ENCODE measurements around the gene KPNA1.
A peak's percentile ranks its signal among the peaks of the same experiment; 100 is the strongest.

KPNA1 gene

DNA sequence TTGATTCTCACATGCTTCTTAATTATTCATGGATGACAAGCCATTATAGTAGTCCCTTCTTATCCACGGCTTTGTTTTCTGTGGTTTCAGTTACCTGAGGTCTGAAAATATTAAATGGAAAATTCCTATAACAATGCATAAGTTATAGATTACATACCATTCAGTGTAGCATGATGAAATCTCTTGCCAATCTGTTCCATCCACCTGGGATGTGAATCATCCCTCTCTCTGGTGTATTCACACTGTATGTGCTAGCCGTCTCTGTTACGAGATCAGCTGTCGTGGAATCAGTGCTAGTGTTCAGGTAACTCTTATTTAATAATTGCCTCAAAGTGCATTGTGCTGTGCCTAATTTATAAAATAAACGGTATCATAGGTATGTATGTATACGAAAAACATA lies 104.1 kb downstream of the KPNA1 start:
- DNase-seq: no peak

DNA sequence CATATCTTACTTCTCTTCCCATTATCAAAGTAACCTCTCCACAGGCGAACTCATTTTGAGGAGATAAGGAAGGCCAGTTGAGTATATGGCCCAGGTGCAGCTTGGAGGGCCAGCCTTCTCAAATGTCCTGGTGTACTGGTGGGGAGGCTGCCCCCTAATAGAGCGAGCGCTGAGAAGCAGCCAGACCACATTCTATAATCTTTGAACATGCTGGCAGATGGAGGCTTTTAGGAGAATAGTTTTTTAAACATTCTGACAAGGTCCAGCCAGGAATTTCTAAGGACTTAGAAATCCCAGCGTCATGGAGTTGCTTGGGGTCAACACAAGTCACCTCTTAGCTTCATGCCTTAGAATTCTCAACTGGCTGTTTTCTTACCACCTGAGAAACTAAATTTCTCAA lies 104.6 kb downstream of the KPNA1 start:
- DNase-seq: no peak

GRCh38 chr3:122409446-122409845 lies 105.3 kb downstream of the KPNA1 start:
- no peak for DNase-seq

DNA sequence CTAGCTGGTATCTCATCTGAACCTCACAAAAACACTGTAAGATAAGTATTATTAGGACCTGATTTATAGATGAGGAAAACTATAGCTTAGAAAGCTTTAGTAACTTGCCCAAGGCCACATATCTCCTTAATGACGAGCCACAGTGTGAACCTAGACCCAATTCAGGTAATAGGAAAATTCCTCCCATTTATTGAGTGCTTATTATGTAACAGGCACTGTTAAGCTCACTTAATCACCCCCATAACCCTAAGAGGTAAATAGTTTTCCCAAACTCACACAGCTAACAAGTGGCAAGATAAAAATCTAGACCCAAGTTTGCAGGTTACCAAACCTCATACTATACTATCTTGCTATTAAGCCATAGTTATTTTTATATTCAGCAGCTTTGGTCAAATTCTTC lies 106.8 kb downstream of the KPNA1 start:
- no peak for DNase-seq

- no peak for DNase-seq
Measured at GRCh38 chr3:122406198-122406597, 108.5 kb downstream of the KPNA1 start.

DNA sequence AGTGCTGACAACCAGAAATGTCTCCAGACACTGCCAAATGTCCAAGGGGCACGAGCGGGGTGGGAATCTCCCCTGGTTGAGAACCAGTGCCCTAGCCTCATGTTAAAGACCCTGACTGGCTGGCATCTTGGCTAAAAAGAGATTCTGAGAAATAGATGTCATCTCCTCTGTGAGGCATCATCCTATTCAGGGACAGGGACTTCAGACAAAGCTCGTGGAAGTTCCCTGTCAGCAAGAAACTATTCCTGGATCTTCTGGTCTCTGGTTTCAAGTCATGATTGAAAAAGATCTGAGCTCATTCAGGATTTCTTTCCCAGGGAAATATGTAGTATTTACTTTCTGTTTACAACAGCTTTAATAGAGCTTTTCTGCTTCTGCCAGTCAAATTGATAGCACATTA lies 109.7 kb downstream of the KPNA1 start:
- no peak for DNase-seq

- DNase-seq: no peak
Measured at GRCh38 chr3:122403489-122403888, 111.2 kb downstream of the KPNA1 start.

- no peak for DNase-seq
Measured at GRCh38 chr3:122398920-122399319, 115.8 kb downstream of the KPNA1 start.

- DNase-seq: no peak
Measured at GRCh38 chr3:122397201-122397600, 117.5 kb downstream of the KPNA1 start.

DNA sequence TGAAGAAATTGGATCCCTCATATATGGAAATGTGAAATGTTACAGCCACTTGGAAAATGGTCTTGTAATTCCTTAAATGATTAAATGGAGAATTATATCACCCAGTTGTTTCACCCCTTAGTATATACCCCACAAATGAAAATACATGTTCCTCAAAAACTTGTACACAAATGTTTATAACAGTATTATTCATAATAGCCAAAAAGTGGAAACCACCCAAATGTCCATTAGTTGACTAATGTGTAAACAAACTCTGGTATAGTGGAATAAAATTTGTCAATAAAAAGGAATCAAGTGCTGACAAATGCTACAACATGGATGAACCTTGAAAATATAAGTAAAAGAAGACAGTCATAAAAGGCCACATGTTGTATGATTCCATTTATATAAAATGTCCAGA lies 118.2 kb downstream of the KPNA1 start:
- DNase-seq: no peak

DNA sequence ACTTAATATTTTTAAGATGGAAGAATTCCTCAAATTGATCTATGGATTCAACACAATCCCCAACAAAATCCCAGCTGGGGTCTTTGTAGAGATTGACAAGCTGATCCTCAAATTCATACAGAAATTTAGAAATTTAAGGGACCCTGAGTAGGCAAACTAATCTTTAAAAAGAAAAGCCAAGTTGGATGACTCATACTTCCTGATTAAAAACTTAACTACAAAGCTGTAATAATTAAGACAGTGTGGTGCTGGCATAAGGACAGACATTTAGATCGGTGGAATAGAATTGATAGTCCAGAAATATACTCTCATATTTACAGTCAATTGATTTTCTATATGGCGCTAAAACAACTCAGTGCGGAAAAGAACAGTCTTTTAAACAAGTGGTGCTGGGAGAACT lies 119.2 kb downstream of the KPNA1 start:
- DNase-seq: no peak

DNA sequence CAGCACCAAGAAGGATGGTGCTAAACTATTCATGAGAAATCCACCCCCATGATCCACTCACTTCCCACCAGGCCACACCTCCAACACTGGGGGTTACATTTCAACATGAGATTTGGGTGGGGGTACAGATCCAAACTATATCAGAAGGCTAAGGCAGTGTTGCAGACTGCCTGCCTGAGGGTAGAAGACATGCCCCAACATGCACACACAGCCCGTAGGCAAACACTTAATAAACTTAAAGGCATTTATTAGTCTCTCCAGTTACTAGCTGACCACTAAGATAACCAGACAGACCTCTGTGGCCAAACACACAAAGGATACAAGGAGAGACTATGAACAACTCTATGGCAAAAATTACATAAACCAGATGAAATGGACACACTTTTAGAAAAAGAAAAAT lies 120.6 kb downstream of the KPNA1 start:
- DNase-seq: no peak

DNA sequence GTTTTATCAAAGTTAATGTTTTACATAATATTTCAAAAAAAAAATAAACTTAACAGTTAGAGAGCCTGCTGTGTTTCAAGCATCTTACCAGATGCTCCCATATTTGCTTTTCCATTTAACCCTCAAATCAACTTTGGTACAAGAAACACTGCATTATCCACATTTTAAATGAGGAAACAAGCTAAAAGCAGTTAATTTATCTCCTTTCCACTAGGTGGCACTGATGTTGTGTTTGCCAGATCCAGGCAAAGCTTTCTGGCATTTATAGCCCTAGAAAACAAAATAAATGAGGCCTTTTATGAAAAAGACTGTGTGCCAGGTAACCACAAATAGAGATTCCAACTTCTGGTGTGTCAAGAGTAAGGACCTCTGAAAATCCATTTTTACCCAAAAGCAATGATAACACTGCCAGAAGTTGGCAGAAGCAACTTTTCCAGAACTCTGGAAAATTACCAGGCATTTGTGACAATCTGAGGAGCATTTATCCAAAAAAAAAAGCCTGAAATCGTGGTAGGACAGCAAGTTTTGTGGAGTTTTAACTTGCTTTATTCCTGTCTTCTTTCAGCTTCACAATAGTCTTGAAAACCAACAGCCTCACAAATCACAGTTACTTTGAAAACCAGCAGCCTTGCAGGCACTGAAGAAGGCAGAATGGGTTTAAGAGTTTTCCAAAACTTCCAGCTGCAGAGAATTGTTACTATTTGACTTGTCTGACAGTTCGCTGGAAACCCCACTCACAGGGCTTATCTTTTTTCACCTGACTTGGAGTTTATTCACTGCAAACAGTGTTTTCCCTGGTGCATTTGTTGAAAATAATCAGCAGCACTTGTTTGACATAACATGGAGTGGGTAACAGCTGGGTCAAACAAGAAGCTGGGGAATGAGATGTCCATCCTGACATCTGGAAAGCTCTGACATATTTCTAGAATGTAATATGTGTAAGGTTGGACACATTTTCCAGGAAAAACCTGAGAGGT lies 121.6 kb downstream of the KPNA1 start:
- DNase-seq: no peak

- no peak for DNase-seq
Measured at GRCh38 chr3:122391681-122392446, 122.9 kb downstream of the KPNA1 start.

DNA sequence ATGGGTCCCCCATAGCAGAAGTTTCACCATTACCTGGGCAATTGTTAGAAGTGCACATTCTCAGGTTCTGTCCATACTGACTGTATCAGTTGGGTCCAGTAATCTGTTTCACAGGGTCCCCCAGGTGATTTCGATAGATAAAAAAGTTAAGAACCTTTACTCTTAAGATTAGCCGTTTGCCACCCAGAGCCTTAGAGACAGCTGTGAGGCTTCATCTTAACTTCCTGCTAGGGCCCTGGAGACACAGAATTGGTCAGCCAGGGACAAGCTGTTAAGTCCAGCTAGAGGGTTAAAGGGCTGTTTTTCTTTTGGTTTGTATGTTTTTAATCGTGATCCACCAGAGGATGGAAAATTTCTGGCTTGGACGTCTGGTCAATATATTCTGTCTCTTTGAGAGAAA lies 124.1 kb downstream of the KPNA1 start:
- DNase-seq: no peak

GRCh38 chr3:122389892-122390291 lies 124.8 kb downstream of the KPNA1 start:
- no peak for DNase-seq

GRCh38 chr3:122389197-122389596 lies 125.5 kb downstream of the KPNA1 start:
- DNase-seq: no peak

DNA sequence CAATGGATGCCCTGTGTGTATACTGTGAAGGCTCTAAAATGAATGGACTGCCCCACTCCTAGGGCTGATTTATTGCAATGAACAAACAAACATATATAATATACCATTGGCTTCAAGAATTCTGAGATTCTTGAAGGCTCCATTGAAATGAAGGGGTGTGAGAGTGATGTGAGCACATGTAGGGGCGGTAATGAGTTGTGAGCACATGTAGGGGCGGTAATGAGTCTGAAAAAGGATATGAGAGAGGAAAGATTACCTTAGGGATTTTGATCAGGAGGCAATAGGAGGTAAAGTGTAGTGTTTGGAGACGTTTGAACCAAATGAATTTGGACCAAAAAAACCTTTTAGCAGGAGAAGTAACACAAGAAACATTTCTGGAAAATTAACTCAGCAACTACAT lies 127.0 kb downstream of the KPNA1 start:
- no peak for DNase-seq

- peak; percentile 91 for DNase-seq
Measured at GRCh38 chr3:122383771-122384697, 130.7 kb downstream of the KPNA1 start, which contains the start of gene FAM162A. FAM162A (plus strand) TSS chr3:122384182; CDS start chr3:122384266, 84 bp downstream.

- DNase-seq: peak; percentile 58
Measured at GRCh38 chr3:122382888-122383666, 131.7 kb downstream of the KPNA1 start, which contains the start of gene MIX23. MIX23 (minus strand) TSS chr3:122383231; CDS start chr3:122383224, 7 bp downstream.

GRCh38 chr3:122377975-122378374 lies 136.8 kb downstream of the KPNA1 start:
- no peak for DNase-seq

DNA sequence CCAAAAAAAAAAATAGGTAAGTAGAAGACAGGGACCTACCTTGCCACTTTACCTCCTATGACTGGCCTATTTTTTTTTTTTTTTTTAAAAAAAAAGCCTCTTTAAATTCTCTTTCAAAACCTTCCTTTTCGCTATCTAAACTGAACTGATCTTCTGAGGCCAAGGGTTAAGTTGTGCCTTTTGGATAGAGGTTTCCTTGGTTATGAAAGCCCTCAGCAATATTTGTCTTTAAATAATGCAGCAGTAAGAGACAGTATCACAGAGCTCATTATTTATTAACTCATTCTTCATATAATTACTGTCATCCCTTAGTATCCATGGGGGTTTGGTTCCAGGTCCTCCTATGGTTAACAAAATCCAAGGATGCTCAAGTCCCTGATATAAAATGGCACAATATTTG lies 140.7 kb downstream of the KPNA1 start:
- DNase-seq: no peak
